GM19035 (cell line): ENCODE results near the gene TRAF7.
"Not testable (repeated sequence)": the region's sequence is repeated elsewhere in the genome, so short reads cannot be mapped to it uniquely, and the experiment has no call there.

Experiments
- ATAC-seq: cut with Tn5 transposase; IDR thresholded peaks from one replicate; pipeline ENCODE4 v1.9.1; 2021; ENCODE audit not compliant: unreplicated experiment

The TRAF7 gene

DNA sequence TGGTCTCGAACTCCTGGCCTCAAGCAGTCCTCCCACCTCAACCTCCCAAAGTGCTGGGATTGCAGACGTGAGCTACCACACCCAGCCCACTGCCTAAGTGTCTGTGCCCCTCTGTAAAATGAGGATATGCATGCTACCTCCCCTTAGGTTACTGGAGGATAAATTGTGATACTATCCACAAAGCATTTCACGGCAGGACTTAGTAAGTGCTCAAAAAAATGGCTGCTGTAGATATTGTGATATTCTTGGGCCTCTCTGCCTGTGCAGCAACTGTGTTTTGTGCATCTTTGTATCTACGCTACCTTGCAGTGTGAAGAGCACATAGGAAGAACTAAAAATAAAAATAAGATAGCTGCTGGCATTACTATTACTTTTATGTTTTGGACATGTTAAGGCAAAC lies 42.7 kb downstream of the TRAF7 start:
- ATAC-seq: no peak

GRCh38 chr16:2199095-2199494 lies 43.5 kb downstream of the TRAF7 start:
- ATAC-seq: no peak

GRCh38 chr16:2199621-2200139 lies 44.1 kb downstream of the TRAF7 start:
- ATAC-seq: no peak

DNA sequence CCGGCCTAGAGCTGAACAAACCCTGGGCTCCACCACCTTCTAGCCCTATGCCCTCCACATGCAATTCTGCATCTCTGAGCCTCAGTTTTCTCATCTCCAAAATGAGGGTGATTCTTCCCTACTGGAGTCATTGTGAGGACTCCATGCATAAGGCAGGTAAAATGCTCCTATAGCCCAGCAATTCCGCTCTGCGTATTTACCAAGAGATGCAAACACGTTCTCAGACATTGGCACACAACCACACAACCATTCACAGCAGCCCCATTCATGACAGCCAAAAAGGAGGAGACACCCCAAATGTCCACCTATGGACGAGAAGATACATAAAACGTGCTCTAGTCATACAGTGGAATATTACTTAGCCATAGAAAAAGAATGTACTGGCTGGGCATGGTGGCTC lies 44.7 kb downstream of the TRAF7 start:
- no peak for ATAC-seq

DNA sequence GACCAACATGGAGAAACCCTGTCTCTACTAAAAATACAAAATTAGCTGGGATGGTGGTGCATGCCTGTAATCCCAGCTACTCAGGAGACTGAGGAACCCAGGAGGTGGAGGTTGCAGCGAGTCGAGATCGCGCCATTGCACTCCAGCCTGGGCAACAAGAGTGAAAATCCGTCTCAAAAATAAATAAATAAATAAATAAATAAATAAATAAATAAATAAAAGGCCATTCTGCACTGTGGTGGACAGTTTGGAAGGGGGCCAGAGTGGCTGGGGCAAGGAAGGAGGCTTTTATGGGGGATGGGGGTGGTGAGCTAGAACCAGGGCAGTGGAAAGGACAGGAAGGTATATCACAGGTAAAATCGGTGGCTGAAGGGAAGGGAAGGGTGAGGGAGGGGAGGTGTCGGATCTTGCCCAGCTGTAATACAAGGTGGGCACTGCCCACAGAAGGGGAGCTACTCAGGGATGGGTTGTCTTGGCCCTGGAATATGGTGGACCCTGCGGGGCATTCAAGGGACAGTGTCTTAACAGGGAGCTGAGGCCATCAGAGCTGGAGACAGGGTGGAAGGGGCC lies 47.6 kb downstream of the TRAF7 start:
- not testable (repeated sequence) for ATAC-seq

- ATAC-seq: no peak
Measured at GRCh38 chr16:2204416-2205103, 49.0 kb downstream of the TRAF7 start.

DNA sequence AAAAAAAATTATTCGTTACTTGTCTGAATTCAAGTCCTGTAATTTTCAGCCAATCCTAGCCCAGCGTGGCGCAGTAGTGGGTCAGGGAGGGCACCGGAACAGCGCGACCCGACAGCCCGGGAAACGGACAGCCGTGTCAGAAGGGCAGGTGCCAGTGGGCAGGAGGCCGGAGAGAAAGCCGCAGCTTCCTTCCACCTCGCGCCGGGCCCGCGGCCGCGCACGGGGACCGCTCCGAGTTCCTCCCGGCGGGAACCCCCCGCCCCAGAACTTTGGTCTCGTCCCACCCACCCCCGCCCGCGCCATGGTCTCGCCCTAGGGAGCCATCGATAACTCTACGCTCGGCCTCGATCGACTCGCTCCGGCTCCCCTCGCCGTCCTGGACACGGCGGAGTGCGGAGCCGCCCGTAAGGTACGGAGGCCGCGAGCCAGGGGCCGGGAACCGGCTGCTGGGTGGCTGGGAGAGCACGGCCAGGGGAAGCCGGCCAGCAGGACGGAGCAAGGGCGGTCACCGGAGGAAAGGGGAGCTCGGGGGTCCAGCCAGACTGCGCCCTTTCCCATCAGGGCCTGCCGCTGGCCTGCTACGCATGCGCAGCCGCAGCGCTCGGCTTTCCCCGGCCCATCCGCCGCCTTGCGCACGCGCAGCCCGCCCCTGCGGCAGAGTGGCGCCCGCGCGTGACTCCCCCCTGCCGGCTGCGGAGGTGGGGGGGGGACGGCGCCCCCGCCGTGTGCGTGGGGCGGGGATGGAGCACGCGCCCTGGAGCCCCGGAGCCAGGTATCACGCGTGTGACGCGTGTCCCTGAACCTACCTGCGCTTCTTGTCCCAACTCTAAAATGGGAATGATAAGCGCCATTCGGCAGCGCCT lies 49.8 kb downstream of the TRAF7 start, which contains the start of gene MLST8:
Gene MLST8 (plus strand): TSS at position 351 of the 863 bp plus-strand sequence. CDS start 632 bp downstream, outside the sequence.
- peak; percentile 83 for ATAC-seq

DNA sequence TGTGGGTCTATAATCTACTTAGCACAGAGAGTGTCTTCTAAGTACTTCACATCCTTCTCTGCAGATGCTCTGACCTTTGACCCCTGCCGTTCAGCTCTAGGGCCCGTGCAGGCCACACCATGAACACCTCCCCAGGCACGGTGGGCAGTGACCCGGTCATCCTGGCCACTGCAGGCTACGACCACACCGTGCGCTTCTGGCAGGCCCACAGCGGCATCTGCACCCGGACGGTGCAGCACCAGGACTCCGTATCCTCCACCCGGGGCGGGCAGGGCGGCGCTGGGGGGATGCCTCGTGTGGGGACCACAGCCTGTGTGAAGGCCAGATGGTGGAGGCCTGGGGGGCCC lies 50.4 kb downstream of the TRAF7 start:
- ATAC-seq: peak; percentile 19

- no peak for ATAC-seq
Measured at GRCh38 chr16:2206420-2206779, 50.8 kb downstream of the TRAF7 start.

DNA sequence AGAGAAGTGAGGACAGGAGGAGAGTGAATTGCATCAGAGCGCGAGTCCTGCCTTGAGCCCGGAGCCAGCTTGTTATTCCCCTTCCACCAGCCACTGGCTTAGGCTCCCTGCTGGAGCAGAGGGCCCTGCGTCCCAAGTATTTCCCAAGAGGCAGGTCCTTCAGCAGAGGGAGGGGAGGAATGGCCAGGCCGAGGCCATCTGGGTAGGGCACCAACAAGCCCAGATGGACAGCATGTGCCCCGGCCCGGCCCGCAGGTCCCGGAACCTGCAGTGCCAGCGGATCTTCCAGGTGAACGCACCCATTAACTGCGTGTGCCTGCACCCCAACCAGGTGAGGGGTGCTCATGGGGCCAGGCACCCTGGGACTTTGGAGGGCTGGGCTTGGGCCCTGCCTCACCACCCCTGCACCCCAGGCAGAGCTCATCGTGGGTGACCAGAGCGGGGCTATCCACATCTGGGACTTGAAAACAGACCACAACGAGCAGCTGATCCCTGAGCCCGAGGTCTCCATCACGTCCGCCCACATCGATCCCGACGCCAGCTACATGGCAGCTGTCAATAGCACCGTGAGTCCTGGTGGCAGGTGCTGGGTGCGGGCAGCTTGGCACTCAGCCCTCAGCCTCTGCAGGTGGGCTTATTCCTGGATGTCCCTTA lies 51.3 kb downstream of the TRAF7 start:
- ATAC-seq: no peak

GRCh38 chr16:2207872-2208271 lies 52.3 kb downstream of the TRAF7 start:
- no peak for ATAC-seq

- no peak for ATAC-seq
Measured at GRCh38 chr16:2208308-2208707, 52.7 kb downstream of the TRAF7 start.

DNA sequence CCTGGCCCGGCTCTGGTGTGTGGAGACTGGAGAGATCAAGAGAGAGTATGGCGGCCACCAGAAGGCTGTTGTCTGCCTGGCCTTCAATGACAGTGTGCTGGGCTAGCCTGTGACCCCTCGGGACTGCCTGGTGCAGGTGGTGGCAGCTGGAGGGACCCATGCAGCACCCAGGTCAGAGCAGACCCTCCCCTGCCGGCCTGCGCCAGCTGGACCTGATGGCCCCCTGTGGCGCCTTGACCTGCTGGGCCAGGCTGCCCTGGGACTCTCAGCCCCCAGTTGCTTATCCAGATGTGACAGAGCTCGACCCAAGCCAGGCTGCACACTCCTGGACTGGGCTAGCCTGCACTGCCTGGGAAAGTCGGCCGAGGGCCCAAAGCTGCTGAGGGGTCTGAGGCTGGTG lies 53.2 kb downstream of the TRAF7 start:
- ATAC-seq: no peak

- no peak for ATAC-seq
Measured at GRCh38 chr16:2209258-2210008, 53.9 kb downstream of the TRAF7 start.

GRCh38 chr16:2210009-2210332 lies 54.4 kb downstream of the TRAF7 start:
- ATAC-seq: no peak

- no peak for ATAC-seq
Measured at GRCh38 chr16:2210386-2211365, 55.1 kb downstream of the TRAF7 start, which contains the start of gene BRICD5. BRICD5 (minus strand) TSS chr16:2210863; CDS start chr16:2210833, 30 bp downstream.

DNA sequence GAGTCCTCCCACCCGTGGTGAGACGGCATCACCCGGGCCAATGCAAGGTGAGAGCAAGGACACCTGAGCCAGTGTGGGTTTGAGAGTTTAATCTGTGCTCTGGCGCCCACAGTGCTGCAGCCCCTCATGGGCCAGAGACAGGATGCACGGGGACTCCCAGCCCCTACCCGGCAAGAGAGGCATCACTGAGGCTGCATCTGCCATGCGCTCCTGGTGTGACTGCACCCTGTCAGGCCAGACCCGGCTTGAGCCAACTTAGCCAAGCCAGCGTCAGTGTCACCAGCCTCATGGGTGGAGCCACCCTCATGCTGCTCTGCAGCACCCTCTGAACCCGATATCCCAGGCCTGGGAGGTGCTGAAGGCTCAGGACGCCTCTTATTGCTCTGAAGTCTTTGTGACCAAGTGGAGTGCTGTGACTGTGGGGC lies 56.4 kb downstream of the TRAF7 start:
- no peak for ATAC-seq

DNA sequence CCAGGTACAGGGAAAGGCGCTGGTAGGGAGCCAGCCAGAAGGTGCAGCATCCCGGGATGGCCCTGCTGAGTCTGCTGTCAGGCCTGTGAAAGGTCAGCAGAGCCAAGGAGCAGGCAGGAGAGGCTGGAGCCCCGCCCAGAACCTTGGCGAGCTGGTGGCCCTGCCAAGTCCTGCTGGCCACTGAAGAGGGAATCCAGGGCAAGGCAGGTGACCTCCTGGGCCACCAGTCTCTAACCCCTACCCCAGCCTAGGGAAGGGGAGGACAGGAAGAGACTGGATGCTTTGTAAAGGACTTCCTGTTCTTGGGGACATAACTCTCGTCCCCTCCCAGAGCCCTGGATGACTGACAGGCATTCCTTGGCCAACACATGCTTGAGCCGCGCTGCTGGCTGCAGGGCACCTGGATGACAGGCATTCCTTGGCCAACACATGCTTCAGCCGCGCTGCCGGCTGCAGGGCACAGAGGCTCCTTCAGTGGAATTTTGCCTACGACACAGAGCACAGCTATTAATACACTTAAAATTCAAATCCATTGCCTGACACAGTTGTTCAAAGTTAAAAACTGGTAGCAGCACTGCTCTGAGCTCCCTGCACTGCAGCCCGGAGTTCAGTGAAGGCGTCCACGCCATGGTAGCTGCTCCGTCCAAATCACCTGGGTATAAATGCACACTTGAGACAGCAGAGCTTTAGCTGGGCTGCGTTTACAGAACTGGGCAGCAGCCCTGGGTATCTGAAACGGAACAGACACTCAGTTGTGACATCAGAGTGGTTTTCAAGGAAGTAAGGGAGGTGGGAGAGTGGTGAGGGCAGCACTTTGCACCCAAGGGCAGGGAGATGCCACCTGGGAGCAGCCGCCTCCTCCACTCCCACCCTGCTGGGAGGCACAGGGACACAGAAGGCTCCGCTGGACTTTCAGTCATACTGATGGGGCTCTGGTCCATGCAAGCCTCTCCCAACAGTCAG lies 57.1 kb downstream of the TRAF7 start:
- no peak for ATAC-seq
